HepG2 (cell line): Measurements from ENCODE around the gene GSDMA. TPM values are rescaled to one million over a fixed set of nuclear protein-coding genes. Genes with fewer than 3 reads are reported as not detected.

Experiments
- ATAC-seq: fragments of 200-7000 bp; cut with Tn5 transposase; 3 replicates; pipeline ENCODE4 v1.9.1; 2020; ENCODE audit warnings: mild to moderate bottlenecking, moderate library complexity
- BruUV-seq: library from RNA; stranded (reverse); fragments of 400-500 nt; replicated peaks from 2 replicates; lab custom pipeline; 2021; lab: Mats Ljungman, UMichigan
- CTCF ChIA-PET: fragments of 300-600 bp; formaldehyde crosslinking; extraction: SDS; loops from one replicate; lab custom pipeline; 2021; ENCODE audit warnings: low total read pairs, inconsistent platforms, low intra/inter-chr PET ratio; lab: Yijun Ruan, JAX
- POLR2A ChIA-PET: fragments of 350-600 bp; sonication (Branson Sonifier 250); formaldehyde crosslinking; loops from one replicate; lab custom pipeline; 2020; ENCODE audit warnings: antibody characterized with exemption, inconsistent platforms; lab: Yijun Ruan, JAX
- DNase-seq: peaks from one replicate; pipeline ENCODE4 v3.0.0-alpha.2; 2015; ENCODE audit warnings: low spot score
- FAIRE-seq: peaks from 3 replicates; lab custom pipeline; 2011; peaks lifted over from hg19 to GRCh38; lab: Jason Lieb, UNC
- H2AFZ ChIP-seq: one replicate; pipeline ENCODE4 v1.6.1; 2011; ENCODE audit warnings: low read length, inconsistent platforms
- H3K27ac ChIP-seq: fragments of 300-600 bp; 3 replicates; pipeline ENCODE4 v1.8.0; 2011; ENCODE audit warnings: mixed run types, mild to moderate bottlenecking, mixed read lengths, low read length, inconsistent platforms; ENCODE audit not compliant: insufficient read depth; ENCODE audit errors: extremely low read length
- H3K27me3 ChIP-seq, 2 experiments: fragments of 200-600 bp in 1 of 2; 2 replicates in 1 of 2; 3 replicates in 1 of 2; pipeline versions ENCODE4 v1.6.0 to v1.8.0; 2011; ENCODE audit warnings: low read length in 2 of 2, mild to moderate bottlenecking in 2 of 2, moderate library complexity in 2 of 2, inconsistent platforms in 1 of 2; ENCODE audit not compliant: insufficient read depth in 2 of 2, control insufficient read depth in 1 of 2
- H3K36me3 ChIP-seq, 2 experiments: fragments of 200-600 bp in 1 of 2; replicated peaks in 1 of 2; 2 replicates in 1 of 2; 3 replicates in 1 of 2; pipeline versions ENCODE4 v1.5.1 to v1.8.0; 2011; ENCODE audit warnings: low read length in 2 of 2, inconsistent platforms in 1 of 2; ENCODE audit not compliant: insufficient read depth in 2 of 2, control insufficient read depth in 1 of 2
- H3K4me1 ChIP-seq: 2 replicates; pipeline ENCODE4 v1.5.1; 2012; ENCODE audit warnings: low read length, inconsistent platforms; ENCODE audit not compliant: insufficient read depth
- H3K4me2 ChIP-seq: 2 replicates; pipeline ENCODE4 v1.6.0; 2011; ENCODE audit warnings: low read depth, low read length, inconsistent platforms
- H3K4me3 ChIP-seq, 3 experiments: fragments of 200-600 bp in 1 of 3; sonication (generic), shearing (Covaris generic) in 1 of 3; replicated peaks in 1 of 3; 2 replicates each; pipeline ENCODE4 v1.5.1; 2011 to 2016; ENCODE audit warnings: low read length in 3 of 3, inconsistent platforms in 2 of 3, low read depth in 2 of 3, mild to moderate bottlenecking in 2 of 3, control low read depth in 1 of 3, mixed read lengths in 1 of 3; ENCODE audit not compliant: insufficient read depth in 1 of 3
- H3K79me2 ChIP-seq: one replicate; pipeline ENCODE4 v1.6.1; 2011; ENCODE audit warnings: low read length, inconsistent platforms; ENCODE audit not compliant: insufficient read depth
- H3K9ac ChIP-seq: 2 replicates; pipeline ENCODE4 v1.6.0; 2011; ENCODE audit warnings: mild to moderate bottlenecking, low read depth, low read length, inconsistent platforms; ENCODE audit not compliant: insufficient read depth
- H3K9me3 ChIP-seq: 2 replicates; pipeline ENCODE4 v1.5.1; 2012; ENCODE audit warnings: mild to moderate bottlenecking, low read length
- H4K20me1 ChIP-seq: 2 replicates; pipeline ENCODE4 v1.6.0; 2011; ENCODE audit warnings: inconsistent platforms, mild to moderate bottlenecking, low read length, moderate library complexity; ENCODE audit not compliant: insufficient read depth
- CEBPB ChIP-seq: IDR thresholded peaks from 2 replicates; pipeline ENCODE4 v1.6.1; 2011; ENCODE audit warnings: low read depth, low read length, improper control_type of control experiment, borderline replicate concordance
- GLMP ChIP-seq: sonication (generic); formaldehyde crosslinking; IDR thresholded peaks from 2 replicates; pipeline ENCODE4 v1.9.0; 2021; ENCODE audit warnings: missing genetic modification reagents, mild to moderate bottlenecking, borderline replicate concordance
- HHEX ChIP-seq: IDR thresholded peaks from 2 replicates; pipeline ENCODE4 v1.6.1; 2016; ENCODE audit warnings: control low read depth
- KIAA2018 ChIP-seq: sonication (generic); formaldehyde crosslinking; IDR thresholded peaks from 2 replicates; pipeline ENCODE4 v1.5.0; 2020; ENCODE audit warnings: mild to moderate bottlenecking, missing genetic modification reagents, borderline replicate concordance
- MTF2 ChIP-seq: sonication (generic); formaldehyde crosslinking; IDR thresholded peaks from 2 replicates; pipeline ENCODE4 v1.5.0; 2020; ENCODE audit warnings: missing genetic modification reagents, borderline replicate concordance
- MXI1 ChIP-seq: IDR thresholded peaks from 3 replicates; pipeline ENCODE4 v1.6.1; 2012; ENCODE audit warnings: low read depth, low read length, inconsistent platforms, borderline replicate concordance
- NFIC ChIP-seq: IDR thresholded peaks from 2 replicates; pipeline ENCODE4 v1.6.1; 2012; ENCODE audit warnings: mild to moderate bottlenecking, low read length, inconsistent platforms
- SATB2 ChIP-seq: sonication (generic); formaldehyde crosslinking; IDR thresholded peaks from 2 replicates; pipeline ENCODE4 v1.5.0; 2020; ENCODE audit warnings: missing genetic modification reagents
- SMYD3 ChIP-seq: sonication (generic); formaldehyde crosslinking; IDR thresholded peaks from 2 replicates; pipeline ENCODE4 v1.8.1; 2023; ENCODE audit warnings: mild to moderate bottlenecking, missing genetic modification reagents
- ZBTB33 ChIP-seq: sonication (generic); formaldehyde crosslinking; IDR thresholded peaks from 2 replicates; pipeline ENCODE4 v1.4.0; 2020; ENCODE audit warnings: missing genetic modification reagents
- ZMYM2 ChIP-seq: sonication (generic); formaldehyde crosslinking; IDR thresholded peaks from 2 replicates; pipeline ENCODE4 v1.8.0; 2022; ENCODE audit warnings: mild to moderate bottlenecking, missing genetic modification reagents
- ZNF670 ChIP-seq: sonication (generic); formaldehyde crosslinking; IDR thresholded peaks from 2 replicates; pipeline ENCODE4 v1.8.0; 2022; ENCODE audit warnings: mild to moderate bottlenecking, missing genetic modification reagents, borderline replicate concordance
- ZNF879 ChIP-seq: sonication (generic); formaldehyde crosslinking; IDR thresholded peaks from 2 replicates; pipeline ENCODE4 v1.8.1; 2023; ENCODE audit warnings: missing genetic modification reagents
- WGBS: methylation state at CpG from one replicate; pipeline ENCODE4 v1.1.6; 2017; ENCODE audit warnings: low lambda C conversion rate; 5-methylcytosine and 5-hydroxymethylcytosine counted together
- in situ Hi-C: cut with HindIII; loops from 2 replicates; pipeline ENCODE4 v1.10.0; 2017; ENCODE audit warnings: low pct_unique_long_range_greater_than_20kb; ENCODE audit not compliant: extremely low pct_ligation_motif_present
- intact Hi-C: fragments of 100-400 bp; cut with micrococcal nuclease; formaldehyde crosslinking; loops from one replicate; pipeline ENCODE4 v1.10.0; 2022; ENCODE audit not compliant: unreplicated experiment
- polyA plus RNA-seq, 8 experiments: library from polyadenylated mRNA; depleted of rRNA in 3 of 8; stranded (reverse) in 7 of 8; unstranded in 1 of 8; fragments of >200 nt; fragmentation: Illumina TruSeq in 4 of 8; extraction: Trizol in 4 of 8; gene quantifications; 2 replicates each; pipeline versions ENCODE4 v1.2.1 to v1.2.3, GENCODE V29; 2011 to 2016; ENCODE audit warnings: low read depth in 4 of 8, missing spikeins in 1 of 8, mixed read lengths in 1 of 8; ENCODE audit not compliant: insufficient read depth in 1 of 8
- total RNA-seq, 5 experiments: library from RNA; depleted of rRNA; stranded (reverse); fragments of >200 nt; fragmentation: Illumina TruSeq; extraction: Trizol; gene quantifications; 2 replicates each; pipeline ENCODE4 v1.2.3, GENCODE V29; 2016; ENCODE audit warnings: low read depth in 1 of 5

The GSDMA gene
- total and polyA plus RNA-seq, 2 of the 13 experiments (the other 11 are each of a cell fraction or from before 2014, with no cell fraction given) = not detected

GRCh38 chr17:39979893-39980350, 17.1 kb downstream of the GSDMA start:
- no TSS peak for BruUV-seq
- H3K27me3 ChIP-seq = peaks cover 6 to 28% of the 10 kb centered on the region in 2 experiments
- peaks cover 10 to 12% of the 10 kb centered on the region in 2 experiments for H3K36me3 ChIP-seq
- no peaks in the 10 kb centered on the region for H3K9me3 ChIP-seq
- WGBS = under 1% methylated on average over 10 of the region's 10 CpGs
- intact Hi-C loops = loop anchor here (1.0 to 2.0 kb wide), 4 partner anchors 21 to 108 kb away; partner anchors contain the start of genes LRRC3C and ORMDL3
- H2AFZ ChIP-seq = peak overlapping the region; percentile 94
- peak overlapping the region; percentile 58 for H3K9ac ChIP-seq
- H3K4me1 ChIP-seq = peaks cover 25% of the 10 kb centered on the region
- ChIA-PET POLR2A (interaction anchor here (0.6 to 2.3 kb wide), 27 partner anchors 9 to 529 kb away, joined by 3 to 21 read pairs (median 4); partner anchors contain the start of genes GSDMB, LRRC3C, MED1 and MED24), CTCF (interaction anchor here (0.6 to 2.3 kb wide), 4 partner anchors 21 to 250 kb away, joined by 3 to 25 read pairs (median 9); partner anchors contain the start of gene MIEN1)
- peak overlapping the region; percentile 94 for H3K4me2 ChIP-seq
- peak overlapping the region; percentile 62 to 94 (median 63) for H3K4me3 ChIP-seq
- peak; percentile 71 for ATAC-seq
- in situ Hi-C loops = loop anchor here (5.0 kb wide), 1 partner anchor 108 kb away; no protein-coding TSS in a partner anchor
- H3K79me2 ChIP-seq = peaks cover 28% of the 10 kb centered on the region
- peaks cover 9% of the 10 kb centered on the region for H4K20me1 ChIP-seq
- FAIRE-seq = no peak
- DNase-seq = peak; percentile 48
- H3K27ac ChIP-seq = peak overlapping the region; percentile 19
- 0 out of 2 replicates have a peak, but pooled peaks have one; percentile 6 for TF ChIP-seq NFIC
- no peak for TF ChIP-seq ZNF670 (CRISPR knock-in tag)
- TF ChIP-seq HHEX (CRISPR knock-in tag) = no peak
- TF ChIP-seq ZMYM2 (CRISPR knock-in tag) = peak; percentile 2; the same call in 1 of the 2 replicates
- TF ChIP-seq ZBTB33 (CRISPR knock-in tag) = no peak
- TF ChIP-seq GLMP (CRISPR knock-in tag) = no peak
- no peak for TF ChIP-seq MXI1
- TF ChIP-seq CEBPB = 0 out of 2 replicates have a peak, but pooled peaks have one; percentile 26
- TF ChIP-seq ZNF879 (CRISPR knock-in tag) = 0 out of 2 replicates have a peak, but pooled peaks have one; percentile 4
- TF ChIP-seq SMYD3 (CRISPR knock-in tag) = no peak
- TF ChIP-seq KIAA2018 (CRISPR knock-in tag) = peak; percentile 14; the same call in 1 of the 2 replicates
- 0 out of 2 replicates have a peak, but pooled peaks have one; percentile 1 for TF ChIP-seq SATB2 (CRISPR knock-in tag)
- no peak for TF ChIP-seq MTF2 (CRISPR knock-in tag)
